ENCODE results near the gene TBX19. TPM values are rescaled to one million over a fixed set of nuclear protein-coding genes. Genes with fewer than 3 reads are reported as not detected.

TBX19 gene
- total and polyA plus RNA-seq, 2 donors (not counting 1 experiment from before 2014, with no cell fraction given) = 6.3 to 7.0 TPM

- Histone ChIP-seq H3K27ac (ENCODE audit: low read length in 2 of 2) (no peak overlapping the region), H3K4me2 (replicated peaks; ENCODE audit: low read depth, low read length, poor library complexity, severe bottlenecking) (no peak overlapping the region), H4K20me1 (ENCODE audit: control insufficient read depth, insufficient read depth, low read length, poor library complexity, severe bottlenecking) (peaks cover 5% of the 10 kb centered on the region), H3K79me2 (ENCODE audit: control insufficient read depth, insufficient read depth, low read length) (no peaks in the 10 kb centered on the region), H2AFZ (ENCODE audit: insufficient read depth, low read depth, low read length, poor library complexity, severe bottlenecking) (no peak overlapping the region), H3K9me3 (ENCODE audit: control extremely low read depth in 1 of 3, control insufficient read depth in 2 of 3, insufficient read depth in 1 of 3, low read length in 2 of 3) (peaks cover 1 to 19% (median 2%) of the 10 kb centered on the region in 3 donors), H3K4me3 (ENCODE audit: control extremely low read depth in 1 of 5, extremely low read depth in 1 of 5, insufficient read depth in 1 of 5, low read depth in 2 of 5, low read length in 4 of 5) (no peak overlapping the region), H3K36me3 (replicated peaks in 1 of 2; ENCODE audit: control extremely low read depth in 1 of 2, control insufficient read depth in 1 of 2, extremely low read depth in 1 of 2, insufficient read depth in 2 of 2, low read length in 1 of 2) (peaks cover 4 to 20% of the 10 kb centered on the region in 2 experiments), H3K27me3 (replicated peaks in 1 of 4; ENCODE audit: control extremely low read depth in 1 of 4, control insufficient read depth in 3 of 4, insufficient read depth in 4 of 4, low read length in 3 of 4) (no peaks in the 10 kb centered on the region), H3K9ac (ENCODE audit: low read length) (no peak overlapping the region), H3K4me1 (ENCODE audit: control insufficient read depth in 2 of 2, insufficient read depth in 2 of 2, low read length in 2 of 2) (no peaks in the 10 kb centered on the region)
- ChIA-PET POLR2A (no interaction called here), CTCF (no interaction called here)
- intact Hi-C loops (cut with micrococcal nuclease) = no loop called here
- no peak for TF ChIP-seq CTCF (IDR thresholded peaks at IDR 0.05)
- no peak for TF ChIP-seq EZH2 (IDR thresholded peaks at IDR 0.05; ENCODE audit: borderline replicate concordance, insufficient read depth, low read depth, low read length, poor library complexity, severe bottlenecking)
- H3K27ac Mint-ChIP-seq = no peak overlapping the region
- WGBS (ENCODE audit: insufficient coverage) = 88% methylated on average over 6 of the region's 6 CpGs
- no peaks in the 10 kb centered on the region for H3K27me3 Mint-ChIP-seq
- H3K4me3 Mint-ChIP-seq = no peak overlapping the region
- H3K4me1 Mint-ChIP-seq = no peaks in the 10 kb centered on the region
- DNase-seq (no peak), ATAC-seq (ENCODE audit: low read depth) (no peak)
- peaks cover 8% of the 10 kb centered on the region for H3K9me3 Mint-ChIP-seq (ENCODE audit: insufficient read depth)
Measured at GRCh38 chr1:168266644-168267186, 14.0 kb upstream of the TBX19 start.

- Histone ChIP-seq H3K9me3 (ENCODE audit: control extremely low read depth in 1 of 3, control insufficient read depth in 2 of 3, insufficient read depth in 1 of 3, low read length in 2 of 3) (peaks cover 0 to 3% (median 0%) of the 10 kb centered on the region in 3 donors), H3K27ac (ENCODE audit: low read length in 2 of 2) (no peak overlapping the region), H3K36me3 (replicated peaks in 1 of 2; ENCODE audit: control extremely low read depth in 1 of 2, control insufficient read depth in 1 of 2, extremely low read depth in 1 of 2, insufficient read depth in 2 of 2, low read length in 1 of 2) (no peaks in the 10 kb centered on the region), H3K4me2 (replicated peaks; ENCODE audit: low read depth, low read length, poor library complexity, severe bottlenecking) (no peak overlapping the region), H4K20me1 (ENCODE audit: control insufficient read depth, insufficient read depth, low read length, poor library complexity, severe bottlenecking) (no peaks in the 10 kb centered on the region), H3K9ac (ENCODE audit: low read length) (no peak overlapping the region), H3K27me3 (replicated peaks in 1 of 4; ENCODE audit: control extremely low read depth in 1 of 4, control insufficient read depth in 3 of 4, insufficient read depth in 4 of 4, low read length in 3 of 4) (no peaks in the 10 kb centered on the region), H3K4me1 (ENCODE audit: control insufficient read depth in 2 of 2, insufficient read depth in 2 of 2, low read length in 2 of 2) (peaks cover 0 to 3% of the 10 kb centered on the region in 2 donors), H3K79me2 (ENCODE audit: control insufficient read depth, insufficient read depth, low read length) (peaks cover 6% of the 10 kb centered on the region), H2AFZ (ENCODE audit: insufficient read depth, low read depth, low read length, poor library complexity, severe bottlenecking) (no peak overlapping the region), H3K4me3 (ENCODE audit: control extremely low read depth in 1 of 5, extremely low read depth in 1 of 5, insufficient read depth in 1 of 5, low read depth in 2 of 5, low read length in 4 of 5) (no peak overlapping the region)
- ChIA-PET POLR2A (no interaction called here), CTCF (no interaction called here)
- no CpG with 5 or more reads among the region's 1 CpG for WGBS (ENCODE audit: insufficient coverage)
- no peak overlapping the region for H3K27ac Mint-ChIP-seq
- ATAC-seq (ENCODE audit: low read depth) (no peak), DNase-seq (no peak)
- H3K4me1 Mint-ChIP-seq = peaks cover 10% of the 10 kb centered on the region
- no peaks in the 10 kb centered on the region for H3K27me3 Mint-ChIP-seq
- intact Hi-C loops (cut with micrococcal nuclease) = no loop called here
- no peak for TF ChIP-seq CTCF (IDR thresholded peaks at IDR 0.05)
- no peak for TF ChIP-seq EZH2 (IDR thresholded peaks at IDR 0.05; ENCODE audit: borderline replicate concordance, insufficient read depth, low read depth, low read length, poor library complexity, severe bottlenecking)
- H3K4me3 Mint-ChIP-seq = no peak overlapping the region
- H3K9me3 Mint-ChIP-seq (ENCODE audit: insufficient read depth) = peaks cover 8% of the 10 kb centered on the region
Measured at GRCh38 chr1:168271636-168272035, 9.0 kb upstream of the TBX19 start.
